Mammary epithelial cell (primary cell): ENCODE results near the gene MRGPRG.

ENCODE experiments used
- EZH2 ChIP-seq: IDR thresholded peaks from 2 replicates; pipeline ENCODE4 v1.6.1; 2012; ENCODE audit warnings: low read length, inconsistent platforms, borderline replicate concordance
- TF ChIP-seq, protein P1 (sequence below), 2 donors: IDR thresholded peaks in 1 of 2; conservative IDR thresholded peaks in 1 of 2; 2 replicates each; pipeline ENCODE4 v1.5.1; 2011 to 2012; ENCODE audit warnings: inconsistent platforms in 2 of 2, low read length in 2 of 2, mild to moderate bottlenecking in 2 of 2, control low read depth in 1 of 2, low read depth in 1 of 2; ENCODE audit not compliant: insufficient read depth in 1 of 2; ENCODE audit errors: extremely low read depth in 1 of 2

- TF ChIP-seq, protein P1, sequence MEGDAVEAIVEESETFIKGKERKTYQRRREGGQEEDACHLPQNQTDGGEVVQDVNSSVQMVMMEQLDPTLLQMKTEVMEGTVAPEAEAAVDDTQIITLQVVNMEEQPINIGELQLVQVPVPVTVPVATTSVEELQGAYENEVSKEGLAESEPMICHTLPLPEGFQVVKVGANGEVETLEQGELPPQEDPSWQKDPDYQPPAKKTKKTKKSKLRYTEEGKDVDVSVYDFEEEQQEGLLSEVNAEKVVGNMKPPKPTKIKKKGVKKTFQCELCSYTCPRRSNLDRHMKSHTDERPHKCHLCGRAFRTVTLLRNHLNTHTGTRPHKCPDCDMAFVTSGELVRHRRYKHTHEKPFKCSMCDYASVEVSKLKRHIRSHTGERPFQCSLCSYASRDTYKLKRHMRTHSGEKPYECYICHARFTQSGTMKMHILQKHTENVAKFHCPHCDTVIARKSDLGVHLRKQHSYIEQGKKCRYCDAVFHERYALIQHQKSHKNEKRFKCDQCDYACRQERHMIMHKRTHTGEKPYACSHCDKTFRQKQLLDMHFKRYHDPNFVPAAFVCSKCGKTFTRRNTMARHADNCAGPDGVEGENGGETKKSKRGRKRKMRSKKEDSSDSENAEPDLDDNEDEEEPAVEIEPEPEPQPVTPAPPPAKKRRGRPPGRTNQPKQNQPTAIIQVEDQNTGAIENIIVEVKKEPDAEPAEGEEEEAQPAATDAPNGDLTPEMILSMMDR (conservative IDR thresholded peaks at IDR 0.05 in 1 of 2, IDR thresholded peaks at IDR 0.05 in 1 of 2; ENCODE audit: extremely low read depth in 1 of 2, insufficient read depth in 1 of 2, low read depth in 1 of 2, low read length in 2 of 2) = no peak
- TF ChIP-seq EZH2 = no peak
These were observed 28.6 kb downstream of the MRGPRG start for GRCh38 chr11:3189886-3190583.
